GOT3 (cell line): ENCODE measurements around the gene BRCA1.
"Not testable (repeated sequence)": the region's sequence is repeated elsewhere in the genome, so short reads cannot be mapped to it uniquely, and the experiment has no call there.

ENCODE experiments used
- DNase-seq: peaks from one replicate; lab custom pipeline; 2025; ENCODE audit warnings: mixed read lengths; lab: John Stamatoyannopoulos, UW

BRCA1 gene

GRCh38 chr17:43003542-43004172 lies 121.5 kb downstream of the BRCA1 start:
- no peak for DNase-seq

GRCh38 chr17:43000894-43001293 lies 124.3 kb downstream of the BRCA1 start:
- not testable (repeated sequence) for DNase-seq

- no peak for DNase-seq
These were observed 126.1 kb downstream of the BRCA1 start for GRCh38 chr17:42999003-42999525.

- DNase-seq: peak; percentile 95
These were observed 126.9 kb downstream of the BRCA1 start, which contains the start of gene RPL27 for GRCh38 chr17:42997984-42998938. Gene RPL27, plus strand, starts transcription at chr17:42998419. Its CDS starts 332 bp downstream, at chr17:42998751.

GRCh38 chr17:42997390-42997983 lies 127.7 kb downstream of the BRCA1 start:
- no peak for DNase-seq
